H1 (cell line): Measurements from ENCODE around the gene UBN2. TPM values are rescaled to one million over a fixed set of nuclear protein-coding genes. Genes with fewer than 3 reads are reported as not detected.
"Not testable (repeated sequence)": the region's sequence is repeated elsewhere in the genome, so short reads cannot be mapped to it uniquely, and the experiment has no call there.

Experiments used
- CTCF ChIA-PET: fragments of 300-600 bp; sonication (Branson Sonifier 250); formaldehyde crosslinking; loops from one replicate; lab custom pipeline; 2021; ENCODE audit not compliant: partially characterized antibody; lab: Charles Lee
- POLR2A ChIA-PET: fragments of 300-600 bp; sonication (Branson Sonifier 250); formaldehyde crosslinking; loops from one replicate; lab custom pipeline; 2021; ENCODE audit warnings: inconsistent platforms; ENCODE audit not compliant: partially characterized antibody; lab: Charles Lee
- DNase-seq, 2 experiments: peaks; one replicate each; pipeline versions ENCODE4 v3.0.0 to v3.0.0-alpha.2; 2010 to 2022; ENCODE audit warnings: low spot score in 2 of 2, low read depth in 1 of 2, mixed read lengths in 1 of 2
- FAIRE-seq: peaks from 2 replicates; lab custom pipeline; 2011; peaks lifted over from hg19 to GRCh38; lab: Jason Lieb, UNC
- H2AFZ ChIP-seq: 2 replicates; pipeline ENCODE4 v1.8.1; 2012; ENCODE audit warnings: low read length, inconsistent platforms
- H2AK5ac ChIP-seq: 2 replicates; pipeline ENCODE4 v1.6.1; 2013; ENCODE audit warnings: low read depth, low read length
- H2BK120ac ChIP-seq: replicated peaks from 2 replicates; pipeline ENCODE3; 2013; ENCODE audit warnings: low read depth, low read length, inconsistent platforms
- H2BK12ac ChIP-seq: 2 replicates; pipeline ENCODE4 v1.6.1; 2013; ENCODE audit warnings: low read depth, low read length
- H2BK15ac ChIP-seq: 2 replicates; pipeline ENCODE4 v1.6.1; 2013; ENCODE audit warnings: low read length
- H2BK20ac ChIP-seq: 2 replicates; pipeline ENCODE4 v1.6.1; 2013; ENCODE audit warnings: low read length
- H2BK5ac ChIP-seq: 2 replicates; pipeline ENCODE4 v1.6.1; 2013; ENCODE audit warnings: low read depth, low read length
- H3K14ac ChIP-seq: 2 replicates; pipeline ENCODE4 v1.6.1; 2013; ENCODE audit warnings: inconsistent platforms; ENCODE audit not compliant: insufficient read length
- H3K18ac ChIP-seq: 2 replicates; pipeline ENCODE4 v1.6.1; 2013; ENCODE audit warnings: low read length; ENCODE audit errors: extremely low read depth
- H3K23ac ChIP-seq: 2 replicates; pipeline ENCODE4 v1.6.1; 2013; ENCODE audit warnings: inconsistent platforms; ENCODE audit not compliant: insufficient read length
- H3K23me2 ChIP-seq: 2 replicates; pipeline ENCODE4 v1.6.1; 2013; ENCODE audit warnings: low read depth, low read length
- H3K27ac ChIP-seq: 2 replicates; pipeline ENCODE4 v1.6.1; 2011; ENCODE audit warnings: low read depth, low read length, inconsistent platforms
- H3K27me3 ChIP-seq, 4 experiments: replicated peaks in 1 of 4; 1 replicate in 1 of 4; 2 replicates in 3 of 4; pipeline versions ENCODE4 v1.6.1 to v1.8.1; 2011 to 2013; ENCODE audit warnings: low read length in 3 of 4, mild to moderate bottlenecking in 3 of 4, inconsistent platforms in 2 of 4, mixed read lengths in 2 of 4, moderate library complexity in 1 of 4; ENCODE audit not compliant: control insufficient read depth in 3 of 4, insufficient read depth in 3 of 4; ENCODE audit errors: extremely low read depth in 1 of 4
- H3K36me3 ChIP-seq, 4 experiments: 2 replicates each; pipeline versions ENCODE4 v1.6.1 to v1.8.1; 2011 to 2013; ENCODE audit warnings: mild to moderate bottlenecking in 4 of 4, low read length in 3 of 4, moderate library complexity in 2 of 4, control low read depth in 1 of 4, inconsistent platforms in 1 of 4; ENCODE audit not compliant: insufficient read depth in 4 of 4, control insufficient read depth in 2 of 4
- H3K4ac ChIP-seq: replicated peaks from 2 replicates; pipeline ENCODE3; 2013; ENCODE audit warnings: low read length, low read depth, mixed read lengths, inconsistent platforms; ENCODE audit not compliant: insufficient read length
- H3K4me1 ChIP-seq, 4 experiments: replicated peaks in 1 of 4; 1 replicate in 1 of 4; 2 replicates in 3 of 4; pipeline versions ENCODE4 v1.6.1 to v1.8.1; 2011 to 2013; ENCODE audit warnings: low read length in 3 of 4, inconsistent platforms in 2 of 4, mixed read lengths in 1 of 4; ENCODE audit not compliant: insufficient read depth in 4 of 4, control insufficient read depth in 3 of 4
- H3K4me2 ChIP-seq, 2 experiments: 2 replicates each; pipeline versions ENCODE4 v1.6.1 to v1.8.1; 2011 to 2013; ENCODE audit warnings: low read depth in 2 of 2, low read length in 2 of 2, control low read depth in 1 of 2, inconsistent platforms in 1 of 2, mild to moderate bottlenecking in 1 of 2; ENCODE audit not compliant: insufficient read depth in 1 of 2
- H3K4me3 ChIP-seq, 4 experiments: fragments of 200-600, 300-600 bp in 1 of 4; sonication (generic), shearing (Covaris generic), sonication (Bioruptor Twin) in 1 of 4; 2 replicates each; pipeline versions ENCODE4 v1.5.1 to v1.8.1; 2011 to 2016; ENCODE audit warnings: low read length in 4 of 4, low read depth in 3 of 4, control low read depth in 2 of 4, inconsistent platforms in 2 of 4, mild to moderate bottlenecking in 2 of 4, mixed read lengths in 1 of 4, moderate library complexity in 1 of 4; ENCODE audit not compliant: insufficient read depth in 2 of 4; ENCODE audit errors: extremely low read depth in 1 of 4
- H3K56ac ChIP-seq: replicated peaks from 2 replicates; pipeline ENCODE3; 2013; ENCODE audit warnings: low read depth, mild to moderate bottlenecking, mixed read lengths, low read length, inconsistent platforms; ENCODE audit not compliant: insufficient read length
- H3K79me1 ChIP-seq: 2 replicates; pipeline ENCODE4 v1.6.1; 2013; ENCODE audit warnings: low read depth, low read length, control low read depth
- H3K79me2 ChIP-seq, 2 experiments: 2 replicates each; pipeline versions ENCODE4 v1.6.1 to v1.8.1; 2012 to 2013; ENCODE audit warnings: low read length in 2 of 2, mild to moderate bottlenecking in 2 of 2, inconsistent platforms in 1 of 2; ENCODE audit not compliant: insufficient read depth in 2 of 2, control insufficient read depth in 1 of 2
- H3K9ac ChIP-seq, 4 experiments: replicated peaks in 1 of 4; 1 replicate in 1 of 4; 2 replicates in 3 of 4; pipeline versions ENCODE4 v1.6.1 to v1.8.1; 2011 to 2013; ENCODE audit warnings: low read depth in 3 of 4, low read length in 3 of 4, control low read depth in 2 of 4, mild to moderate bottlenecking in 2 of 4, moderate library complexity in 2 of 4, inconsistent platforms in 1 of 4; ENCODE audit errors: extremely low read depth in 1 of 4
- H3K9me3 ChIP-seq, 2 experiments: 2 replicates each; pipeline versions ENCODE4 v1.6.1 to v1.8.1; 2012 to 2013; ENCODE audit warnings: mild to moderate bottlenecking in 2 of 2, moderate library complexity in 2 of 2, control low read depth in 1 of 2, inconsistent platforms in 1 of 2, low read depth in 1 of 2, low read length in 1 of 2, mixed read lengths in 1 of 2; ENCODE audit not compliant: insufficient read depth in 2 of 2
- H4K20me1 ChIP-seq, 2 experiments: replicated peaks in 1 of 2; 2 replicates each; pipeline versions ENCODE3 to v1.8.1; 2011 to 2013; ENCODE audit warnings: inconsistent platforms in 2 of 2, low read length in 2 of 2, mild to moderate bottlenecking in 1 of 2; ENCODE audit not compliant: insufficient read depth in 2 of 2, control insufficient read depth in 1 of 2
- H4K5ac ChIP-seq: 2 replicates; pipeline ENCODE4 v1.6.1; 2013; ENCODE audit warnings: low read length, low read depth, mixed read lengths, inconsistent platforms; ENCODE audit not compliant: insufficient read length
- H4K8ac ChIP-seq: 2 replicates; pipeline ENCODE4 v1.8.0; 2013; ENCODE audit warnings: mild to moderate bottlenecking, moderate library complexity, low read length, inconsistent platforms; ENCODE audit not compliant: insufficient read depth; ENCODE audit errors: extremely low read depth
- H4K91ac ChIP-seq: replicated peaks from 2 replicates; pipeline ENCODE3; 2013; ENCODE audit warnings: low read length, mixed read lengths, inconsistent platforms; ENCODE audit not compliant: insufficient read length
- WGBS, 2 experiments: shearing (Covaris generic) in 1 of 2; methylation state at CpG; one replicate each; pipeline versions ENCODE4 v1.1.6 to v1.1.7; 2013 to 2015; ENCODE audit warnings: low lambda C conversion rate in 2 of 2, mixed read lengths in 2 of 2, inconsistent platforms in 1 of 2, low coverage in 1 of 2, missing lambda C conversion rate in 1 of 2; ENCODE audit not compliant: insufficient replicate concordance in 2 of 2, insufficient coverage in 1 of 2, insufficient read length in 1 of 2; ENCODE audit errors: extremely low coverage in 1 of 2, missing lambda C conversion rate in 1 of 2; 5-methylcytosine and 5-hydroxymethylcytosine counted together
- polyA plus RNA-seq, 7 experiments: library from polyadenylated mRNA; depleted of rRNA in 3 of 7; stranded (reverse) in 5 of 7; unstranded in 2 of 7; fragments of >200 nt in 5 of 7; fragments of 200-250 nt in 2 of 7; gene quantifications; 1 replicate in 5 of 7; 2 replicates in 1 of 7; 4 replicates in 1 of 7; pipeline versions ENCODE4 v1.2.1 to v1.2.3, GENCODE V29; 2011 to 2013; ENCODE audit warnings: missing spikeins in 2 of 7, mixed read lengths in 2 of 7
- total RNA-seq: library from RNA; stranded (reverse); fragmentation: NEBNext Ultra II Directional; extraction: Animal tissue kit (Norgen Biotek cat#: 25700); gene quantifications from 2 replicates; pipeline ENCODE4 v1.2.1, GENCODE V29; 2021

Gene UBN2
- total and polyA plus RNA-seq, 2 of the 8 experiments (the other 6 are each of a cell fraction or from before 2014, with no cell fraction given) = 4.1 to 39.6 TPM

- H2BK15ac ChIP-seq = not testable (repeated sequence)
Observed at GRCh38 chr7:139213489-139213888, 17.5 kb upstream of the UBN2 start.

More at GRCh38 chr7:139213489-139213888, 17.5 kb upstream of the UBN2 start:
- H3K79me1 ChIP-seq, DNase-seq, H2BK120ac ChIP-seq, H3K4me1 ChIP-seq, H3K79me2 ChIP-seq, H3K27ac ChIP-seq, H2AK5ac ChIP-seq, H3K36me3 ChIP-seq, H4K8ac ChIP-seq, H3K4ac ChIP-seq, H3K9me3 ChIP-seq, H4K5ac ChIP-seq, H3K4me2 ChIP-seq, H3K14ac ChIP-seq, H2BK12ac ChIP-seq, H2BK5ac ChIP-seq, H3K18ac ChIP-seq, H4K91ac ChIP-seq, FAIRE-seq, POLR2A ChIA-PET, H2BK20ac ChIP-seq, H3K9ac ChIP-seq, H3K23ac ChIP-seq, H3K4me3 ChIP-seq, H2AFZ ChIP-seq, CTCF ChIA-PET, H3K27me3 ChIP-seq, H4K20me1 ChIP-seq, H3K23me2 ChIP-seq, H3K56ac ChIP-seq: not testable (repeated sequence)
- WGBS, 2 experiments = 88% methylated on average over 6 of the region's 6 CpGs; no CpG with 5 or more reads in 1 of the 2 experiments
